CD14-positive monocyte (primary cell): ENCODE data around the gene FIBCD1. TPM values are rescaled to one million over a fixed set of nuclear protein-coding genes. Genes with fewer than 3 reads are reported as not detected.
A peak's percentile ranks its signal among the peaks of the same experiment; 100 is the strongest.

Experiments
- DNase-seq, 3 donors: peaks; one replicate each; pipeline ENCODE4 v3.0.0-alpha.2; 2011 to 2022
- H2AFZ ChIP-seq: 2 replicates; pipeline ENCODE4 v1.6.0; 2012; ENCODE audit warnings: mild to moderate bottlenecking, low read depth, low read length, inconsistent platforms; ENCODE audit not compliant: insufficient read depth, poor library complexity, severe bottlenecking
- H3K27ac ChIP-seq, 2 donors: 1 replicate in 1 of 2; 2 replicates in 1 of 2; pipeline ENCODE4 v1.5.1; 2012 to 2013; ENCODE audit warnings: low read length in 2 of 2, control low read depth in 1 of 2, inconsistent platforms in 1 of 2, low read depth in 1 of 2, mild to moderate bottlenecking in 1 of 2
- H3K27me3 ChIP-seq, 2 donors: one replicate each; pipeline versions ENCODE4 v1.6.0 to v1.6.1; 2011 to 2013; ENCODE audit warnings: low read length in 2 of 2; ENCODE audit not compliant: control insufficient read depth in 2 of 2, insufficient read depth in 2 of 2
- H3K36me3 ChIP-seq, 2 donors: replicated peaks in 1 of 2; 1 replicate in 1 of 2; 2 replicates in 1 of 2; pipeline versions ENCODE4 v1.5.1 to v1.6.1; 2012 to 2013; ENCODE audit warnings: low read length in 2 of 2, control low read depth in 1 of 2, inconsistent platforms in 1 of 2, mild to moderate bottlenecking in 1 of 2; ENCODE audit not compliant: insufficient read depth in 2 of 2, control insufficient read depth in 1 of 2
- H3K4me1 ChIP-seq, 2 donors: 1 replicate in 1 of 2; 2 replicates in 1 of 2; pipeline versions ENCODE4 v1.5.1 to v1.6.1; 2012 to 2013; ENCODE audit warnings: low read length in 2 of 2, control low read depth in 1 of 2, inconsistent platforms in 1 of 2, mild to moderate bottlenecking in 1 of 2, moderate library complexity in 1 of 2; ENCODE audit not compliant: insufficient read depth in 2 of 2, control insufficient read depth in 1 of 2
- H3K4me2 ChIP-seq: replicated peaks from 2 replicates; pipeline ENCODE3; 2012; ENCODE audit warnings: low read length, moderate library complexity, mild to moderate bottlenecking; ENCODE audit not compliant: poor library complexity, severe bottlenecking; ENCODE audit errors: extremely low read depth
- H3K4me3 ChIP-seq, 3 experiments: fragments of 200-600 bp in 1 of 3; sonication (generic) in 1 of 3; replicated peaks in 1 of 3; 1 replicate in 2 of 3; 2 replicates in 1 of 3; pipeline ENCODE4 v1.5.1; 2011 to 2013; ENCODE audit warnings: low read length in 3 of 3, mild to moderate bottlenecking in 3 of 3, control low read depth in 2 of 3, low read depth in 2 of 3, inconsistent platforms in 1 of 3, moderate library complexity in 1 of 3
- H3K79me2 ChIP-seq: 2 replicates; pipeline ENCODE4 v1.6.0; 2012; ENCODE audit warnings: mild to moderate bottlenecking, control low read depth, inconsistent platforms, low read length, moderate library complexity; ENCODE audit not compliant: insufficient read depth
- H3K9ac ChIP-seq: 2 replicates; pipeline ENCODE4 v1.6.0; 2017; ENCODE audit warnings: low read length, mild to moderate bottlenecking; ENCODE audit not compliant: insufficient read depth, poor library complexity, severe bottlenecking
- H3K9me3 ChIP-seq, 2 donors: replicated peaks in 1 of 2; 1 replicate in 1 of 2; 2 replicates in 1 of 2; pipeline versions ENCODE4 v1.5.1 to v1.6.1; 2012 to 2013; ENCODE audit warnings: low read length in 2 of 2, control low read depth in 1 of 2; ENCODE audit not compliant: control insufficient read depth in 1 of 2, insufficient read depth in 1 of 2
- H4K20me1 ChIP-seq: 2 replicates; pipeline ENCODE4 v1.6.0; 2012; ENCODE audit warnings: mild to moderate bottlenecking, low read length, control low read depth, moderate library complexity; ENCODE audit not compliant: insufficient read depth
- H3K27ac Mint-ChIP-seq, 7 donors: one replicate each; pipeline ENCODE4 v1.8.0; 2020; ENCODE audit warnings: mild to moderate bottlenecking in 7 of 7, mixed read lengths in 7 of 7, moderate library complexity in 6 of 7, inconsistent platforms in 2 of 7
- H3K27me3 Mint-ChIP-seq, 3 donors: one replicate each; pipeline ENCODE4 v1.8.0; 2021 to 2022; ENCODE audit warnings: low read depth in 3 of 3, mild to moderate bottlenecking in 3 of 3, mixed read lengths in 3 of 3, moderate library complexity in 3 of 3, inconsistent platforms in 1 of 3
- H3K36me3 Mint-ChIP-seq, 2 donors: one replicate each; pipeline ENCODE4 v1.8.0; 2020; ENCODE audit warnings: mixed read lengths in 2 of 2, inconsistent platforms in 1 of 2, mild to moderate bottlenecking in 1 of 2
- H3K4me1 Mint-ChIP-seq: one replicate; pipeline ENCODE4 v1.8.0; 2020; ENCODE audit warnings: mild to moderate bottlenecking, mixed read lengths
- H3K4me3 Mint-ChIP-seq, 2 donors: one replicate each; pipeline ENCODE4 v1.8.0; 2020; ENCODE audit warnings: mild to moderate bottlenecking in 2 of 2, mixed read lengths in 2 of 2, moderate library complexity in 1 of 2
- H3K9me3 Mint-ChIP-seq, 7 donors: one replicate each; pipeline ENCODE4 v1.8.0; 2020 to 2022; ENCODE audit warnings: mixed read lengths in 7 of 7, mild to moderate bottlenecking in 6 of 7, moderate library complexity in 6 of 7, inconsistent platforms in 2 of 7
- WGBS: methylation state at CpG from one replicate; pipeline ENCODE4 v1.1.5; 2013; ENCODE audit warnings: missing lambda C conversion rate; ENCODE audit not compliant: insufficient coverage; 5-methylcytosine and 5-hydroxymethylcytosine counted together
- intact Hi-C, 2 donors: fragments of 100-400 bp; cut with micrococcal nuclease; formaldehyde crosslinking; loops; one replicate each; pipeline versions ENCODE4 v1.15.0 to v1.15.1; 2023
- polyA plus RNA-seq, 3 donors: library from polyadenylated mRNA; depleted of rRNA in 1 of 3; unstranded in 2 of 3; stranded (reverse) in 1 of 3; fragments of 300-500 nt in 2 of 3; fragments of >200 nt in 1 of 3; fragmentation: Illumina TruSeq in 2 of 3; gene quantifications; 1 replicate in 2 of 3; 2 replicates in 1 of 3; pipeline ENCODE4 v1.2.3, GENCODE V29; 2012 to 2021
- TF ChIP-seq, protein P1 (sequence below): fragments of 200-600 bp; IDR thresholded peaks from one replicate; pipeline ENCODE4 v1.8.0; 2022; ENCODE audit warnings: antibody characterized with exemption, mild to moderate bottlenecking

FIBCD1 gene
- polyA plus RNA-seq, 3 donors = not detected

GRCh38 chr9:130884111-130884531, 54.9 kb downstream of the FIBCD1 start:
- Histone ChIP-seq H2AFZ (no peak overlapping the region), H3K4me1 (no peaks in the 10 kb centered on the region), H3K27me3 (no peaks in the 10 kb centered on the region), H3K4me3 (no peak overlapping the region), H3K9me3 (no peaks in the 10 kb centered on the region), H3K27ac (no peak overlapping the region), H3K36me3 (peaks cover 80 to 98% of the 10 kb centered on the region in 2 donors), H3K4me2 (no peak overlapping the region), H3K9ac (no peak overlapping the region), H3K79me2 (no peaks in the 10 kb centered on the region), H4K20me1 (no peaks in the 10 kb centered on the region)
- intact Hi-C loops = no loop called here
- Mint-ChIP-seq H3K4me1 (no peaks in the 10 kb centered on the region), H3K4me3 (no peak overlapping the region), H3K27me3 (peaks cover 0 to 2% (median 0%) of the 10 kb centered on the region in 3 donors), H3K36me3 (peaks cover 84 to 95% of the 10 kb centered on the region in 2 donors), H3K9me3 (no peaks in the 10 kb centered on the region), H3K27ac (peak overlapping the region in 1 of 7 donors; percentile 63)
- TF ChIP-seq, protein P1, sequence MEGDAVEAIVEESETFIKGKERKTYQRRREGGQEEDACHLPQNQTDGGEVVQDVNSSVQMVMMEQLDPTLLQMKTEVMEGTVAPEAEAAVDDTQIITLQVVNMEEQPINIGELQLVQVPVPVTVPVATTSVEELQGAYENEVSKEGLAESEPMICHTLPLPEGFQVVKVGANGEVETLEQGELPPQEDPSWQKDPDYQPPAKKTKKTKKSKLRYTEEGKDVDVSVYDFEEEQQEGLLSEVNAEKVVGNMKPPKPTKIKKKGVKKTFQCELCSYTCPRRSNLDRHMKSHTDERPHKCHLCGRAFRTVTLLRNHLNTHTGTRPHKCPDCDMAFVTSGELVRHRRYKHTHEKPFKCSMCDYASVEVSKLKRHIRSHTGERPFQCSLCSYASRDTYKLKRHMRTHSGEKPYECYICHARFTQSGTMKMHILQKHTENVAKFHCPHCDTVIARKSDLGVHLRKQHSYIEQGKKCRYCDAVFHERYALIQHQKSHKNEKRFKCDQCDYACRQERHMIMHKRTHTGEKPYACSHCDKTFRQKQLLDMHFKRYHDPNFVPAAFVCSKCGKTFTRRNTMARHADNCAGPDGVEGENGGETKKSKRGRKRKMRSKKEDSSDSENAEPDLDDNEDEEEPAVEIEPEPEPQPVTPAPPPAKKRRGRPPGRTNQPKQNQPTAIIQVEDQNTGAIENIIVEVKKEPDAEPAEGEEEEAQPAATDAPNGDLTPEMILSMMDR = no peak
- no peak for DNase-seq
- 96% methylated on average over 23 of the region's 25 CpGs for WGBS

DNA sequence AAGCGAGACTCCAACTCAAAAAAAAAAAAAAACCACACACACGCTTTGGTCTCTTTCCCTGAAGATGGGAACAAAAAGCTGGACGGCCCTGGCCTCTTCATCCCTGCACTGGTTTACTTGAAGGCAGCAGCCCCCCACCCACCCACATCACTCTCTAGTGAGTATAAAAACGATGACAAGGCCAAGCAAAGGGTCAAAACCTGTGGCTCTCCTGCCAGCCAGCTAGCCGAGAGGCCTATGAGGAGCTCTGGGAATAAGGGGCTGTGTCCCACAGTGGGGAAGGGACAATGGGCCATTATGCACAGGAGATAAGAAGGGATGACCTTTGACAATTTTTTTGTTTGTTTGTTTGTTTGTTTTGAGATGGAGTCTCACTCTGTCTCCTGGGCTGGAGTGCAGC, 55.6 kb downstream of the FIBCD1 start:
- Mint-ChIP-seq H3K9me3 (no peaks in the 10 kb centered on the region), H3K4me1 (no peaks in the 10 kb centered on the region), H3K4me3 (no peak overlapping the region), H3K36me3 (peaks cover 83 to 96% of the 10 kb centered on the region in 2 donors), H3K27ac (peak overlapping the region in 1 of 7 donors; percentile 71), H3K27me3 (peaks cover 0 to 2% (median 0%) of the 10 kb centered on the region in 3 donors)
- TF ChIP-seq, protein P1 = no peak
- Histone ChIP-seq H3K4me1 (no peaks in the 10 kb centered on the region), H3K9ac (no peak overlapping the region), H4K20me1 (no peaks in the 10 kb centered on the region), H3K27me3 (no peaks in the 10 kb centered on the region), H3K27ac (no peak overlapping the region), H3K79me2 (no peaks in the 10 kb centered on the region), H3K4me2 (no peak overlapping the region), H3K4me3 (no peak overlapping the region), H3K9me3 (no peaks in the 10 kb centered on the region), H2AFZ (no peak overlapping the region), H3K36me3 (peaks cover 79 to 99% of the 10 kb centered on the region in 2 donors)
- intact Hi-C loops = no loop called here
- DNase-seq = no peak
- 100% methylated on average over 1 of the region's 5 CpGs for WGBS
